ENCODE data around the gene EFNA3.

The EFNA3 gene, protein sequence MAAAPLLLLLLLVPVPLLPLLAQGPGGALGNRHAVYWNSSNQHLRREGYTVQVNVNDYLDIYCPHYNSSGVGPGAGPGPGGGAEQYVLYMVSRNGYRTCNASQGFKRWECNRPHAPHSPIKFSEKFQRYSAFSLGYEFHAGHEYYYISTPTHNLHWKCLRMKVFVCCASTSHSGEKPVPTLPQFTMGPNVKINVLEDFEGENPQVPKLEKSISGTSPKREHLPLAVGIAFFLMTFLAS

DNA sequence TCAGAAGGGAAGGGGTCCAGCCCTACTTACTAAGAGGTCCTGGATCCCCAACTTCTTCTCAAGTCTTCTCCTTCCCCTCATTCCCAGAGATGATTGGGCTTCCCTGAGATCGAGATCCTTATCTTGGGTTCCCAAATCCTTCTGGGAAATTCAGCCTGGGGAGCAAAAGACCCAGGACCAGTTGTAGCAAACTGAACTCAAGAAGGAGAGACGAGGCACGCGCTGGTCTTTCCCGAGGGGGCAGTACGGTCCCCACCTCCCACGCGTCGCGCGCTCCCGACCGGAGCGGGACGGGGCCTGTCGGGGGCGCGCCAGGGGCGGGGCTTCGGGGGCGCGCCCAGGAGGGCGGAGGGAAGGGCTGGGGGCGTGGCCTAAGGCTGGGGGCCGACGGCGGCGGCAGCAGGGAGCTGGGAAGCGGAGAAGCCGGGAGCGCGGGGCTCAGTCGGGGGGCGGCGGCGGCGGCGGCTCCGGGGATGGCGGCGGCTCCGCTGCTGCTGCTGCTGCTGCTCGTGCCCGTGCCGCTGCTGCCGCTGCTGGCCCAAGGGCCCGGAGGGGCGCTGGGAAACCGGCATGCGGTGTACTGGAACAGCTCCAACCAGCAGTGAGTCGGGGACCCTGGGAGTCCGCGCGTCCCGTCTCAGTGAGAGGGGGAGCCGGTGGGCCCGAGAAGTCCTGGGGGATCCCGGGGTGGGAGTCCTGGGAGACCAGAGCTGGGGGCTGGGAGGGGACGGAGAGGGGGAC lies at the start of gene EFNA3:
TSS of gene EFNA3 (plus strand) at position 369 of the 741 bp plus-strand sequence. CDS start at position 474, 105 bp downstream.
- H3K4me3 ChIP-seq (replicated peaks; ENCODE audit: low read depth, low read length): peak within 1 kb of the TSS; percentile 40
- TF ChIP-seq, protein P1, sequence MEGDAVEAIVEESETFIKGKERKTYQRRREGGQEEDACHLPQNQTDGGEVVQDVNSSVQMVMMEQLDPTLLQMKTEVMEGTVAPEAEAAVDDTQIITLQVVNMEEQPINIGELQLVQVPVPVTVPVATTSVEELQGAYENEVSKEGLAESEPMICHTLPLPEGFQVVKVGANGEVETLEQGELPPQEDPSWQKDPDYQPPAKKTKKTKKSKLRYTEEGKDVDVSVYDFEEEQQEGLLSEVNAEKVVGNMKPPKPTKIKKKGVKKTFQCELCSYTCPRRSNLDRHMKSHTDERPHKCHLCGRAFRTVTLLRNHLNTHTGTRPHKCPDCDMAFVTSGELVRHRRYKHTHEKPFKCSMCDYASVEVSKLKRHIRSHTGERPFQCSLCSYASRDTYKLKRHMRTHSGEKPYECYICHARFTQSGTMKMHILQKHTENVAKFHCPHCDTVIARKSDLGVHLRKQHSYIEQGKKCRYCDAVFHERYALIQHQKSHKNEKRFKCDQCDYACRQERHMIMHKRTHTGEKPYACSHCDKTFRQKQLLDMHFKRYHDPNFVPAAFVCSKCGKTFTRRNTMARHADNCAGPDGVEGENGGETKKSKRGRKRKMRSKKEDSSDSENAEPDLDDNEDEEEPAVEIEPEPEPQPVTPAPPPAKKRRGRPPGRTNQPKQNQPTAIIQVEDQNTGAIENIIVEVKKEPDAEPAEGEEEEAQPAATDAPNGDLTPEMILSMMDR (IDR thresholded peaks at IDR 0.05; ENCODE audit: low read length, missing control alignments): no peak
- DNase-seq (ENCODE audit: low read depth): peak; percentile 48

DNA sequence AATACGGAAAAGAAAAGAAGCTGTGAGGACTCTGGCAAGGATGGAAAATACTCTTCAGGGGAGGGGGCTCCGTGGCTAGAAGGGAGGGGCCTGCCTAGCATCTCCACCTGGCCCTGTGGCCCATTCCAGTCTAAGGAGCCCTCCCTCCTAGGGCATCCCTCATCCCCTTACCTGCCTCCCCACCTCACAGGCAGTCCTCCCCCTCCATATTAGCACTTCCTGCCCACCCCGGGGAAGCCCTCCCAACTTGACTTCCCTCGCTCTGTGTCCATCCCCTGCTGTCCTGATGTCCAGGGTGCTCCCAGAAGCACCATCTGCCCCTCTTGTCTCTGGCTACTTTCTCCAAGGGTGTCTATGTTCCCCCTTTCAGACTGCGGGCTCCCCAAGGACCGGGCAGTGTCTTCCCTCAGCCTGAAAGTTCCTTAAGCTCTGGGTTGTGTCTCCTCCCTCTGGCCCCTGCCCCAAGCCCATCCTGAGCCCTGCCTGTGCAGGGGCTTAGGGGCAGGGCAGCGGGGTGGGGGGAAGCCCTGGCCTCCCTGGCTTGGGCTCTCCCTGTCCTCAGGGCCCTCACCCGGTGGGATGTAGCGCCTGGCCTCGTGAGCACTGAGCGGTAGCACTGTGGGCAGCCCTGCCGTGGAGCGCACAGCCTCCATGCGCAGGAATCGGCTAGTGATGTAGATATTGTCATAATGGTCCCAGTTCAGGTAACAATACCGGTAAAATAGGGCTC lies 49.0 kb upstream of the EFNA3 start:
- H3K4me3 ChIP-seq (replicated peaks; ENCODE audit: low read depth, low read length): no peak overlapping the region

DNA sequence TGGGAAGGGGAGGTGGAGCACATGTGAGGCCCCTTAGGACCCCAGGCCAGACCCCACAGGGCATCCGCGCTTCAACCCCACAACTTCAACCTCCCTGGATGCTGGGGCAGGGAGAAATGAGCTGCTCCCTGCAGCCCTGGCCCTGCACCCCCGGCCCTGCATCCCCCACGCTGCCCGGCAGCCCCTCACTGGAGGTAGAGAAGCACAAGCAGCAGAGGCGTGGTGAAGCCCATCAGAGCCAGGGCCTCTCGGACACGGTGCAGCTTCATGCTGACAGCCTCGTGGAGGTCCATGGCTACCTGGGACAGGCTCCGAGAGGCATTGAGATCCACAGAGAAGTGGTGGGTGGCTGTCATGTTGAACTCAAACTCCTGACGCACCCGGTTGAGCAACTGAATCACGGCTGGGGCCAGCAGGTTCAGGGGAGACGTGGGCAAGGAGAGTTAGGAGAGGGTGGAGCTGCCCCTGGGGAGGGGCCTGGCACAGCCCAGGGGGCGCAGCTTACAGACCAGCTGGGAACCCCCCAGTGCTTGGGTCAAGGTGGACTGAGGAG lies 48.3 kb upstream of the EFNA3 start:
- no peak for DNase-seq (ENCODE audit: low read depth)

More for the DNA sequence above, 49.0 kb upstream of the EFNA3 start:
- no peak for DNase-seq (ENCODE audit: low read depth)
- TF ChIP-seq, protein P1 (IDR thresholded peaks at IDR 0.05; ENCODE audit: low read length, missing control alignments): no peak

DNA sequence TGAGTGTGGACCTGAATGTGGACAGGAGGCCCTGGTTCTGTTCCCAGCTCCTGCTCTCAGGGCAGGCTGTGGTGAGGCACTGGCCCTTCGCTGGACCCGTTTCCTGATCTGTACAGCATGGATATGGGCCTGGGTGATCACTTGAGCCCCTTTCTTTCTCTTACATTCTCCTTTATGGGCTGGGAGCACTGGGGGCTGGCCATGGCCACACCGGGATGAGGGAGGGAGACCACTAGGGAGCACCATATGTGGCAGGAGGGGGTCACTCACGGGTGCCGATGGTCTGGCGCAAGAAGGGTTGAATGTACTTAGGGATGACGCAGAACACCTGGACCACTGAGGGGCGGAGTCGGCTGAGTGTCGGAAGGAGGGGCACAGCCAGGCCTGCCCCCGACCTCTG lies 47.7 kb upstream of the EFNA3 start:
- TF ChIP-seq, protein P1 (IDR thresholded peaks at IDR 0.05; ENCODE audit: low read length, missing control alignments): no peak
- no peak for DNase-seq (ENCODE audit: low read depth)
- no peak overlapping the region for H3K4me3 ChIP-seq (replicated peaks; ENCODE audit: low read depth, low read length)

More for the DNA sequence above, 48.3 kb upstream of the EFNA3 start:
- TF ChIP-seq, protein P1 (IDR thresholded peaks at IDR 0.05; ENCODE audit: low read length, missing control alignments): no peak
- no peak overlapping the region for H3K4me3 ChIP-seq (replicated peaks; ENCODE audit: low read depth, low read length)

DNA sequence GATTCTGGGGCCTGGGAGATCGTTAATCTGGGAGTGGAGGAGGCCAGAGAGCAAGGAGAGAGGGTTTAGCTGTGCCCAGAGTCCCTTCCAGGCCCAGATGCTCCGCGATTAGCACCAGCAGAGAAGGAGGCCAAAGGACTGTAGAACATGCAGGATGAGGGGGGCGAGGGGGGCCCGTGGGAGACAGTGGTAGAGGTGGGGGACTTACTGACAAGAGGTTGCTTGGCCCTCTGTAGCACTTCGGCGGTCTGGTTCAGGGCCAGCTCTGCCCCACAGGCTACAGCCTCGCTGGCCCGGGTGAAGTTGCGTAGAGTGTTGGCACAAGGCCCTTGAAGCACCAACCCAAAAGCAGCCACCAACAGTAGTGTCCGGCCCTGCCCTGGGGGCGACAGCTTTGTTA lies 45.8 kb upstream of the EFNA3 start:
- H3K4me3 ChIP-seq (replicated peaks; ENCODE audit: low read depth, low read length): no peak overlapping the region
- TF ChIP-seq, protein P1 (IDR thresholded peaks at IDR 0.05; ENCODE audit: low read length, missing control alignments): no peak
- no peak for DNase-seq (ENCODE audit: low read depth)

DNA sequence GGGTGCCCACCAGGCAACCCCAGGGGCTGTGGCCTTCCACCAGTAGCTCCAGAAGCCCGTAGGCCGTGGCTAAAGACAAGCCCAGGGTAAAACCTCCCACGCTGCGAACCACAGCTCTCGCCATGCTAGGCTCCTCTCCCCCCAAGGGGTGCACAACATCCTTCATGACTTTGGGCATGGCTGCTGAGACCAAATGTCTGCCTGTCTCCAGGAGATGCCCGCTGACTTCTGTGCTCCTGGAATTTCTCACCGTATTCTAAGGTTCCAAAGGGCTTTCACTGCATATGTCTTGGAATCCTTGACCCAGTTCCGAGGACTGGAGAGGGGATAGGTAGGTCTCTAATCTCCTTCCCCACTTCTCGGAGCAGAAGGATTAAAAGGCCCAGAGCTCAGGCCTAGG lies 45.1 kb upstream of the EFNA3 start, which contains the start of the genes DCST1 and DCST2:
TSS of gene DCST1 (plus strand) at position 301 of the 400 bp plus-strand sequence. CDS start 213 bp downstream, outside the sequence.
TSS of gene DCST2 (minus strand) at position 258 of the 400 bp plus-strand sequence. CDS start at position 178, 80 bp downstream.
- no peak within 1 kb of the TSS for H3K4me3 ChIP-seq (replicated peaks; ENCODE audit: low read depth, low read length)
- no peak for DNase-seq (ENCODE audit: low read depth)
- TF ChIP-seq, protein P1 (IDR thresholded peaks at IDR 0.05; ENCODE audit: low read length, missing control alignments): no peak

Data from fibroblast of pulmonary artery (primary cell).